K562 (cell line): ENCODE data around the gene SKAP1. TPM values are rescaled to one million over a fixed set of nuclear protein-coding genes. Genes with fewer than 3 reads are reported as not detected.

ENCODE experiments used
- ATAC-seq: fragments of 200-7000 bp; cut with Tn5 transposase; 3 replicates; pipeline ENCODE4 v1.9.1; 2020; ENCODE audit warnings: moderate library complexity
- BruUV-seq: library from RNA; stranded (reverse); fragments of 400-500 nt; replicated peaks from 2 replicates; lab custom pipeline; 2021; lab: Mats Ljungman, UMichigan
- CTCF ChIA-PET: fragments of 300-600 bp; formaldehyde crosslinking; extraction: SDS; loops from one replicate; lab custom pipeline; 2021; ENCODE audit warnings: low intra/inter-chr PET ratio; lab: Yijun Ruan, JAX
- POLR2A ChIA-PET: fragments of 300-600, 350-650 bp; sonication (Branson Sonifier 250); formaldehyde crosslinking; extraction: SDS; loops from one replicate; lab custom pipeline; 2021; ENCODE audit warnings: antibody characterized with exemption, inconsistent platforms; lab: Yijun Ruan, JAX
- DNase-seq, 4 experiments: peaks; one replicate each; pipeline versions ENCODE4 v3.0.0 to v3.0.0-alpha.2; 2011 to 2018; ENCODE audit warnings: low spot score in 3 of 4, mixed read lengths in 3 of 4; ENCODE audit errors: extremely low read depth in 1 of 4
- FAIRE-seq: peaks from 2 replicates; lab custom pipeline; 2011; peaks lifted over from hg19 to GRCh38; lab: Jason Lieb, UNC
- H2AFZ ChIP-seq: 2 replicates; pipeline ENCODE4 v1.6.0; 2011; ENCODE audit warnings: low read depth, low read length, control low read depth, inconsistent platforms
- H3K27ac ChIP-seq: fragments of 200-600 bp; 3 replicates; pipeline ENCODE4 v1.8.0; 2011; ENCODE audit warnings: low read depth, mild to moderate bottlenecking, control low read depth, inconsistent platforms, low read length, moderate library complexity, mixed read lengths; ENCODE audit errors: extremely low read depth
- H3K27me3 ChIP-seq, 2 experiments: fragments of 300-600 bp in 1 of 2; 2 replicates in 1 of 2; 3 replicates in 1 of 2; pipeline versions ENCODE4 v1.6.0 to v1.8.0; 2011; ENCODE audit warnings: inconsistent platforms in 2 of 2, low read length in 2 of 2, mild to moderate bottlenecking in 1 of 2, mixed read lengths in 1 of 2, moderate library complexity in 1 of 2; ENCODE audit not compliant: control insufficient read depth in 2 of 2, insufficient read depth in 2 of 2
- H3K36me3 ChIP-seq: fragments of 300-600 bp; 3 replicates; pipeline ENCODE4 v1.8.0; 2011; ENCODE audit warnings: mild to moderate bottlenecking, low read length, inconsistent platforms; ENCODE audit not compliant: control insufficient read depth, insufficient read depth
- H3K4me1 ChIP-seq, 2 experiments: fragments of 200-600 bp in 1 of 2; replicated peaks in 1 of 2; 2 replicates in 1 of 2; 3 replicates in 1 of 2; pipeline versions ENCODE4 v1.5.1 to v1.8.0; 2011; ENCODE audit warnings: inconsistent platforms in 2 of 2, low read length in 2 of 2, mild to moderate bottlenecking in 1 of 2, mixed read lengths in 1 of 2, moderate library complexity in 1 of 2; ENCODE audit not compliant: control insufficient read depth in 2 of 2, insufficient read depth in 2 of 2
- H3K4me2 ChIP-seq: 2 replicates; pipeline ENCODE4 v1.6.1; 2011; ENCODE audit warnings: low read length, control low read depth, inconsistent platforms, mixed read lengths; ENCODE audit not compliant: insufficient read depth
- H3K4me3 ChIP-seq: fragments of 200-600 bp; sonication (generic), shearing (Covaris generic); 2 replicates; pipeline ENCODE4 v1.5.1; 2016; ENCODE audit warnings: control low read depth, inconsistent platforms
- H3K79me2 ChIP-seq: fragments of 200-600 bp; 3 replicates; pipeline ENCODE4 v1.8.0; 2011; ENCODE audit warnings: low read length, inconsistent platforms; ENCODE audit not compliant: control insufficient read depth, insufficient read depth
- H3K9ac ChIP-seq, 2 experiments: 2 replicates each; pipeline versions ENCODE4 v1.6.0 to v1.6.1; 2011; ENCODE audit warnings: low read depth in 2 of 2, low read length in 2 of 2, control low read depth in 1 of 2, inconsistent platforms in 1 of 2, mild to moderate bottlenecking in 1 of 2, mixed read lengths in 1 of 2; ENCODE audit not compliant: insufficient read depth in 1 of 2
- H3K9me1 ChIP-seq: one replicate; pipeline ENCODE4 v1.6.0; 2011; ENCODE audit warnings: inconsistent platforms, mild to moderate bottlenecking, low read length, moderate library complexity; ENCODE audit not compliant: control insufficient read depth, insufficient read depth
- H3K9me3 ChIP-seq: replicated peaks from 2 replicates; pipeline ENCODE4 v1.5.1; 2011; ENCODE audit warnings: low read depth, low read length, inconsistent platforms; ENCODE audit not compliant: control insufficient read depth, insufficient read depth
- H4K20me1 ChIP-seq: replicated peaks from 2 replicates; pipeline ENCODE4 v1.6.1; 2011; ENCODE audit warnings: low read length, inconsistent platforms, mixed read lengths; ENCODE audit not compliant: control insufficient read depth, insufficient read depth
- FOS ChIP-seq: IDR thresholded peaks from 3 replicates; pipeline ENCODE4 v1.6.1; 2011; ENCODE audit not compliant: insufficient read length; ENCODE audit errors: extremely low read depth
- HDAC1 ChIP-seq, 2 experiments: fragments of 450-650 bp; IDR thresholded peaks; 2 replicates each; pipeline ENCODE4 v1.6.1; 2016 to 2017; ENCODE audit warnings: inconsistent platforms in 1 of 2, mild to moderate bottlenecking in 1 of 2, moderate library complexity in 1 of 2
- HNRNPK ChIP-seq: fragments of 200-400 bp; formaldehyde crosslinking; IDR thresholded peaks from one replicate; pipeline ENCODE4 v1.6.1; 2018; ENCODE audit warnings: mild to moderate bottlenecking, low read depth, low read length; ENCODE audit not compliant: poor library complexity, severe bottlenecking
- NFRKB ChIP-seq: fragments of 450-650 bp; IDR thresholded peaks from 2 replicates; pipeline ENCODE4 v1.6.1; 2016; ENCODE audit warnings: low read depth
- POLR3A ChIP-seq: IDR thresholded peaks from 2 replicates; pipeline ENCODE4 v1.6.1; 2011; ENCODE audit warnings: borderline replicate concordance, mild to moderate bottlenecking, moderate library complexity; ENCODE audit not compliant: insufficient read length, insufficient read depth; ENCODE audit errors: extremely low read depth
- SAFB2 ChIP-seq: fragments of 200-400 bp; formaldehyde crosslinking; IDR thresholded peaks from 2 replicates; pipeline ENCODE4 v1.6.1; 2018; ENCODE audit warnings: borderline replicate concordance, low read length, low read depth, moderate library complexity; ENCODE audit not compliant: severe bottlenecking
- SLC30A9 ChIP-seq: fragments of 250-450 bp; sonication (Bioruptor Pico); IDR thresholded peaks from 2 replicates; pipeline ENCODE4 v1.8.0; 2022; ENCODE audit warnings: mild to moderate bottlenecking, moderate library complexity
- ZNF395 ChIP-seq: fragments of 200-800 bp; sonication (Bioruptor generic); IDR thresholded peaks from 2 replicates; pipeline ENCODE4 v1.6.1; 2017; ENCODE audit warnings: missing genetic modification characterization, missing compliant biosample characterization
- ZNF431 ChIP-seq: sonication (generic); formaldehyde crosslinking; IDR thresholded peaks from 2 replicates; pipeline ENCODE4 v1.8.0; 2022; ENCODE audit warnings: mild to moderate bottlenecking, missing genetic modification reagents
- ZSCAN32 ChIP-seq: fragments of 450-650 bp; formaldehyde crosslinking; IDR thresholded peaks from 2 replicates; pipeline ENCODE4 v1.4.0; 2020; ENCODE audit warnings: mild to moderate bottlenecking, moderate library complexity
- WGBS: fragments of 100-300 bp; shearing (Covaris generic); methylation state at CpG from one replicate; pipeline ENCODE4 v1.1.6; 2016; ENCODE audit warnings: low coverage, mixed read lengths; ENCODE audit not compliant: insufficient coverage; ENCODE audit errors: missing lambda C conversion rate; 5-methylcytosine and 5-hydroxymethylcytosine counted together
- in situ Hi-C: fragments of 300-500 bp; cut with MboI; formaldehyde crosslinking; loops from 4 replicates; pipeline ENCODE4 v1.15.0; 2018; ENCODE audit warnings: inconsistent platforms, mixed read lengths
- intact Hi-C: fragments of 100-400 bp; cut with micrococcal nuclease; formaldehyde crosslinking; loops from 2 replicates; pipeline ENCODE4 v1.14.2; 2022
- polyA plus RNA-seq, 8 experiments: library from polyadenylated mRNA; depleted of rRNA in 4 of 8; stranded (reverse) in 5 of 8; unstranded in 3 of 8; fragments of >200 nt; fragmentation: Nextera tagmentation in 2 of 8; fragmentation: Illumina TruSeq in 1 of 8; extraction: Ambion mirVana in 2 of 8; extraction: Trizol in 1 of 8; gene quantifications; 2 replicates each; pipeline versions ENCODE4 v1.2.1 to v1.2.3, GENCODE V29; 2011 to 2014; ENCODE audit warnings: inconsistent platforms in 1 of 8, missing spikeins in 1 of 8
- total RNA-seq, 7 experiments: library from RNA; depleted of rRNA in 6 of 7; stranded (reverse); fragments of >200 nt in 6 of 7; fragmentation: Illumina TruSeq in 2 of 7; extraction: Trizol in 2 of 7; gene quantifications; 2 replicates each; pipeline versions ENCODE4 v1.2.1 to v1.2.3, GENCODE V29; 2011 to 2021; ENCODE audit warnings: low replicate concordance in 1 of 7

SKAP1 gene
- total and polyA plus RNA-seq, 9 of the 15 experiments (the other 6 are each of a cell fraction or from before 2014, with no cell fraction given), result 0.06 to 0.80 (median 0.10) TPM; not detected in 4

GRCh38 chr17:48126532-48126850 lies 303.5 kb downstream of the SKAP1 start:
- Histone ChIP-seq H3K4me2 (no peak overlapping the region), H3K9me1 (peaks cover 3% of the 10 kb centered on the region), H3K79me2 (no peaks in the 10 kb centered on the region), H3K27me3 (no peaks in the 10 kb centered on the region), H3K9me3 (no peaks in the 10 kb centered on the region), H4K20me1 (no peaks in the 10 kb centered on the region), H3K4me1 (no peaks in the 10 kb centered on the region), H3K36me3 (peaks cover 22% of the 10 kb centered on the region; the same call in 2 of the 3 replicates), H2AFZ (no peak overlapping the region), H3K4me3 (no peak overlapping the region), H3K9ac (no peak overlapping the region), H3K27ac (no peak overlapping the region)
- no peak for DNase-seq
- intact Hi-C loops, result no loop called here
- FAIRE-seq, result no peak
- in situ Hi-C loops, result no loop called here
- TF ChIP-seq HDAC1 (IDR thresholded peaks at IDR 0.05), result no peak
- CTCF ChIA-PET, result no interaction called here
- BruUV-seq, result no TSS peak
- 66% methylated on average over 7 of the region's 7 CpGs for WGBS
- no peak for ATAC-seq
- POLR2A ChIA-PET, result no interaction called here

DNA sequence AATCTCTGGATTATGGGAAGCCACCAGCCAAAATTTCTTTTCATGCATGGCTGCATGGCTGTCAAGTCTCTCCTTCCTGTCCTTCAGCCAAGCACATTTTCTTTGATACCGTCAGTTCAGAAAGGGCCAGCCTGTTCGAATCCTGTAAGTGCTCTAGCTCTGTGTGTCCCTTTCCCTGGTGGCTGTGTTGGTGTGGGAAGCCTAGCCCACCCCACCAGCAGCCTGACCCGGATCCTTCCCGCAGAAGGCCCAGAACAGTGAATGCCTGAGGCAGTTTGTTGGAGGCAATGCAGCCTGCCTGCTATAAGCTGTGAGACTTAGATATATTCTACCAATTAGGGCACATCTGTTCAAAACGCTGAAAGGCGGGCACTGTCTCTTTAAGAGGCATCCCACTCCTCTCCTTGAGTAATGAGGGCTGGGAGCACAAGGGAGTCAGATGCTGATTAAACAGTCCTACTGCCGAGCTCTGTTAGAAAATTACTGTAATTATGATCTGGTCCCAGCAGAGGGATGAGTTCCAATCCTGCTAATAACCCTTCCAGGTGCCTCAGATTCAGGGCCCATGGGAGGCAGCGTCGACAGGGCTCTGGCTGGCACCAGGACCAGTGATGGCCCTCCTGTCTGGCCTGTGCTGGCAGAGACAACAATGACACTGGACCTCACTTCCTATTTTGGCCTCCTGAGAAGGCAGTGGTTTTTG lies 304.0 kb downstream of the SKAP1 start:
- intact Hi-C loops, result no loop called here
- ChIA-PET POLR2A (no interaction called here), CTCF (no interaction called here)
- H3K27me3 ChIP-seq, result no peaks in the 10 kb centered on the region
- H3K27ac ChIP-seq, result no peak overlapping the region
- peaks cover 28% of the 10 kb centered on the region; the same call in 2 of the 3 replicates for H3K36me3 ChIP-seq
- DNase-seq, result no peak
- H3K4me3 ChIP-seq, result no peak overlapping the region
- no peaks in the 10 kb centered on the region for H3K79me2 ChIP-seq
- no peak for FAIRE-seq
- WGBS, result 72% methylated on average over 9 of the region's 9 CpGs
- 0 out of 4 replicates have a peak overlapping the region, but pooled peaks of 1 of the 2 experiments have one; percentile 37 for H3K9ac ChIP-seq
- in situ Hi-C loops, result no loop called here
- H2AFZ ChIP-seq, result no peak overlapping the region
- no peaks in the 10 kb centered on the region for H3K4me1 ChIP-seq
- no peak for TF ChIP-seq SAFB2
- TF ChIP-seq POLR3A, result no peak
- no peak for TF ChIP-seq ZSCAN32
- no peak for TF ChIP-seq ZNF431 (CRISPR knock-in tag)
- no peak for TF ChIP-seq FOS
- no peak for TF ChIP-seq ZNF395
- no peak for TF ChIP-seq SLC30A9 (CRISPR knock-in tag)
- no peak for TF ChIP-seq HNRNPK
- TF ChIP-seq NFRKB, result no peak
- no TSS peak for BruUV-seq
- no peak for ATAC-seq
- no peak overlapping the region for H3K4me2 ChIP-seq
- no peaks in the 10 kb centered on the region for H3K9me3 ChIP-seq
- no peaks in the 10 kb centered on the region for H4K20me1 ChIP-seq
- peaks cover 3% of the 10 kb centered on the region for H3K9me1 ChIP-seq
